HCT116 (cell line): ENCODE data around the gene CYP1A2.

Source experiments
- CTCF ChIP-seq, 3 experiments: fragments of 200-600 bp in 1 of 3; sonication (generic) in 1 of 3; IDR thresholded peaks in 2 of 3; conservative IDR thresholded peaks in 1 of 3; 2 replicates each; pipeline ENCODE4 v1.5.1; 2012 to 2017; ENCODE audit warnings: low read depth in 2 of 3, low read length in 2 of 3, antibody characterized with exemption in 1 of 3, borderline replicate concordance in 1 of 3, control low read depth in 1 of 3, mild to moderate bottlenecking in 1 of 3, mixed read lengths in 1 of 3, mixed run types in 1 of 3, moderate library complexity in 1 of 3; ENCODE audit not compliant: insufficient read depth in 1 of 3
- EZH2phosphoT487 ChIP-seq: fragments of 200-600 bp; IDR thresholded peaks from 2 replicates; pipeline ENCODE4 v1.6.1; 2018; ENCODE audit warnings: antibody characterized with exemption, borderline replicate concordance
- POLR2A ChIP-seq: IDR thresholded peaks from 2 replicates; pipeline ENCODE4 v1.7.0; 2011; ENCODE audit warnings: borderline replicate concordance; ENCODE audit not compliant: insufficient read depth, insufficient read length; ENCODE audit errors: extremely low read depth
- RAD21 ChIP-seq: IDR thresholded peaks from 2 replicates; pipeline ENCODE4 v1.6.1; 2012; ENCODE audit warnings: low read depth, mild to moderate bottlenecking

- no peak for TF ChIP-seq CTCF (IDR thresholded peaks at IDR 0.05 in 2 of 3, conservative IDR thresholded peaks at IDR 0.05 in 1 of 3; ENCODE audit: borderline replicate concordance in 1 of 3, insufficient read depth in 1 of 3, low read depth in 2 of 3, low read length in 2 of 3)
- TF ChIP-seq POLR2A: no peak
- no peak for TF ChIP-seq RAD21
- no peak for TF ChIP-seq EZH2phosphoT487
Observed at GRCh38 chr15:74794248-74794969, 45.8 kb downstream of the CYP1A2 start.
